C4-2B (cell line): ENCODE measurements around the gene GLT8D1.
A peak's percentile ranks its signal among the peaks of the same experiment; 100 is the strongest.

ENCODE experiments used
- ZFX ChIP-seq: fragments of 450-650 bp; IDR thresholded peaks from 2 replicates; pipeline ENCODE4 v1.6.1; 2017
- TF ChIP-seq, protein P1 (sequence below): fragments of 450-650 bp; conservative IDR thresholded peaks from 2 replicates; pipeline ENCODE4 v1.5.1; 2017; ENCODE audit warnings: mild to moderate bottlenecking

DNA sequence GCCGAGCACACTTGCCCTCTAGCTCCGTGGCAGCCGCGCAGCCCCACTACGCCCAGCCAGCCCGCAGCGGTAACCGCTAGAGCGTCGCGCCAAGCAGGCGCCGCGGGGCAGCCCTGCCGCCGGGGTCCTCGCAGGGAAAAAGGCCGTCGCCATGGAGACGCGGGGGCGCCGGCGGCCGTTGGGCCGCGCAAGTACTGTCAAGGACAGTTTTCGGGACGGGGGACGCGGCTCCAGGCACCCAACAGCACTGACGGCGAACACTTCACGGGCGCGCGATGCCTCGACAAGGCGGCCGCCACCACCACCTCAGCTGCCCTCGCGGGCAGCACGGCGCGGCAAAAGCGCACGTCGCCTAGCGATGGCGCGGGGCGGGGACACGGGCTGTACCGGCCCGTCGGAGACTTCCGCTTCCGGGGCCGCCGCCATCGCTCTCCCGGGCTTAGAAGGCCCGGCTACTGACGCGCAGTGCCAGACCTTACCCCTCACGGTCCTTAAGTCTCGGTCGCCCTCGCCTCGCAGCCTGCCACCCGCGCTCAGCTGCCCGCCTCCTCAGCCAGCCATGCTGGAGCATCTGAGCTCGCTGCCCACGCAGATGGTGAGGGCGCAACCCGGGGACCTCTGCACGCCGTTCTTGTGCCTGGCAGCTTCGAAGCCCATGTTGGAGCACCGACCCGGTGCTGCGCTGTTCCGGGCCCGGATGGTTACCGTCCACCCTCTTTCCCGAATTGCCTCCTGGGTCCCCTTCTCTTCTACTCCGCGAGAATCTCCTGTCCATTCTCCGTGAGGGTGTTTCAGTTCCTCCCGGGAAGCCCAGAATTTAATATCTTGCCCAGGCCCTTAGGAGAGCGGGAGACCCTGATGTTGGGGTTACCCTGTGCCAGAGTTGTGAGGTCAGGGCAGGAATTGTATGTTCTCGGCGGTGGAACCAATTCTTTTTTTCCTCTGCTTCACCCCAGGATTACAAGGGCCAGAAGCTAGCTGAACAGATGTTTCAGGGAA, at the start of gene GLT8D1, which contains the start of gene SPCS1:
- TF ChIP-seq, protein P1, sequence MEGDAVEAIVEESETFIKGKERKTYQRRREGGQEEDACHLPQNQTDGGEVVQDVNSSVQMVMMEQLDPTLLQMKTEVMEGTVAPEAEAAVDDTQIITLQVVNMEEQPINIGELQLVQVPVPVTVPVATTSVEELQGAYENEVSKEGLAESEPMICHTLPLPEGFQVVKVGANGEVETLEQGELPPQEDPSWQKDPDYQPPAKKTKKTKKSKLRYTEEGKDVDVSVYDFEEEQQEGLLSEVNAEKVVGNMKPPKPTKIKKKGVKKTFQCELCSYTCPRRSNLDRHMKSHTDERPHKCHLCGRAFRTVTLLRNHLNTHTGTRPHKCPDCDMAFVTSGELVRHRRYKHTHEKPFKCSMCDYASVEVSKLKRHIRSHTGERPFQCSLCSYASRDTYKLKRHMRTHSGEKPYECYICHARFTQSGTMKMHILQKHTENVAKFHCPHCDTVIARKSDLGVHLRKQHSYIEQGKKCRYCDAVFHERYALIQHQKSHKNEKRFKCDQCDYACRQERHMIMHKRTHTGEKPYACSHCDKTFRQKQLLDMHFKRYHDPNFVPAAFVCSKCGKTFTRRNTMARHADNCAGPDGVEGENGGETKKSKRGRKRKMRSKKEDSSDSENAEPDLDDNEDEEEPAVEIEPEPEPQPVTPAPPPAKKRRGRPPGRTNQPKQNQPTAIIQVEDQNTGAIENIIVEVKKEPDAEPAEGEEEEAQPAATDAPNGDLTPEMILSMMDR, result no peak
- peak; percentile 78; the same call in 1 of the 2 replicates for TF ChIP-seq ZFX
